SK-N-MC (cell line): ENCODE measurements around the gene ARHGAP18.

Experiments used
- EZH2 ChIP-seq: fragments of 200-600 bp; sonication (generic); IDR thresholded peaks from one replicate; pipeline ENCODE4 v1.6.1; 2017; ENCODE audit warnings: antibody characterized with exemption
- POLR2AphosphoS5 ChIP-seq: IDR thresholded peaks from 2 replicates; pipeline ENCODE4 v1.6.1; 2012; ENCODE audit warnings: mild to moderate bottlenecking, low read depth, low read length, borderline replicate concordance

- TF ChIP-seq POLR2AphosphoS5 (no peak), EZH2 (no peak)
These were observed 50.8 kb downstream of the ARHGAP18 start for GRCh38 chr6:129659167-129659566.
